Stimulated activated CD8-positive, alpha-beta memory T cell treated with anti-CD3 and anti-CD28 coated beads, Interleukin-4, amount 100 ng/mL, for 48 hours (primary cell): ENCODE measurements around the gene TAPT1.
A peak's percentile ranks its signal among the peaks of the same experiment; 100 is the strongest.

ENCODE experiments used
- DNase-seq: peaks from one replicate; pipeline ENCODE4 v3.0.0-alpha.2; 2020

The TAPT1 gene

GRCh38 chr4:16126714-16127113 lies 99.6 kb downstream of the TAPT1 start:
- no peak for DNase-seq

GRCh38 chr4:16125571-16126445 lies 100.5 kb downstream of the TAPT1 start:
- DNase-seq = peak; percentile 28

- DNase-seq = no peak
Observed at GRCh38 chr4:16124232-16124631, 102.0 kb downstream of the TAPT1 start.

GRCh38 chr4:16123356-16124084 lies 102.8 kb downstream of the TAPT1 start:
- no peak for DNase-seq

- DNase-seq = peak; percentile 47
Observed at GRCh38 chr4:16122784-16123183, 103.5 kb downstream of the TAPT1 start.

- DNase-seq = no peak
Observed at GRCh38 chr4:16122308-16122711, 104.0 kb downstream of the TAPT1 start.

GRCh38 chr4:16120720-16121119 lies 105.6 kb downstream of the TAPT1 start:
- DNase-seq = no peak

- no peak for DNase-seq
Observed at GRCh38 chr4:16119981-16120380, 106.3 kb downstream of the TAPT1 start.

- no peak for DNase-seq
Observed at GRCh38 chr4:16118090-16118489, 108.2 kb downstream of the TAPT1 start.

GRCh38 chr4:16117164-16117563 lies 109.1 kb downstream of the TAPT1 start:
- no peak for DNase-seq

- no peak for DNase-seq
Observed at GRCh38 chr4:16116493-16116990, 109.7 kb downstream of the TAPT1 start.

GRCh38 chr4:16116019-16116418 lies 110.3 kb downstream of the TAPT1 start:
- DNase-seq = no peak

GRCh38 chr4:16114546-16114945 lies 111.7 kb downstream of the TAPT1 start:
- DNase-seq = no peak

GRCh38 chr4:16113741-16114140 lies 112.5 kb downstream of the TAPT1 start:
- DNase-seq = no peak

GRCh38 chr4:16111533-16111932 lies 114.7 kb downstream of the TAPT1 start:
- no peak for DNase-seq

GRCh38 chr4:16110661-16111290 lies 115.5 kb downstream of the TAPT1 start:
- no peak for DNase-seq
